Sigmoid colon (tissue), 4 donors: ENCODE data around the gene THOC1.

Experiments used
- EP300 ChIP-seq, 4 donors: sonication (generic); formaldehyde crosslinking; IDR thresholded peaks; one replicate each; pipeline ENCODE4 v1.6.1; 2017; ENCODE audit warnings: antibody characterized with exemption in 4 of 4
- POLR2A ChIP-seq, 2 donors: fragments of 450-650 bp; IDR thresholded peaks; one replicate each; pipeline ENCODE4 v1.6.1; 2016; ENCODE audit warnings: antibody characterized with exemption in 2 of 2, mild to moderate bottlenecking in 2 of 2, moderate library complexity in 2 of 2
- POLR2AphosphoS5 ChIP-seq, 4 donors: sonication (generic); formaldehyde crosslinking; IDR thresholded peaks; one replicate each; pipeline ENCODE4 v1.6.1; 2017; ENCODE audit warnings: antibody characterized with exemption in 4 of 4
- TF ChIP-seq, protein P1 (sequence below), 4 experiments: fragments of 450-650 bp in 3 of 4; fragments of 200-600 bp in 1 of 4; IDR thresholded peaks; one replicate each; pipeline ENCODE4 v1.5.1; 2016 to 2019; ENCODE audit warnings: antibody characterized with exemption in 4 of 4, mild to moderate bottlenecking in 3 of 4, moderate library complexity in 2 of 4

DNA sequence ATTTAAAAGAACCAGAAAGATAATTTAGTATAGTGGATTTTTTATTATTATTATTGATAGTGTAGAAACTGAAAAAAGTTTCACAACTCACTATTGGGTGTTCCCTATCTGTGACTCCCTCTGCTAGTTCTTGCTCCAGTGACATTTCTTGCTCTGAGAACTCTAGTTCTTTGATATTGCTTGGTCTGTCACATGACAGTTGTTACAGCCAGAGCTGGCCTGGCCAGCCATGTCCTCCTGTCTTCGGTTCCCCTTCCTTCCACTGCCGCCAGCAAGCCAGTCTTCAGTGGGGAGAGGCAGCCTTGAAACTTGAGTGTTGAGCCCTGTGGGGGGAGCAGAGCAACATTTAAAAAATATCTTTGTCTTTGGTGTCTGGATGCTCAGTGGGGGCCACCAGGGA, 7.6 kb upstream of the THOC1 start:
- TF ChIP-seq, protein P1, sequence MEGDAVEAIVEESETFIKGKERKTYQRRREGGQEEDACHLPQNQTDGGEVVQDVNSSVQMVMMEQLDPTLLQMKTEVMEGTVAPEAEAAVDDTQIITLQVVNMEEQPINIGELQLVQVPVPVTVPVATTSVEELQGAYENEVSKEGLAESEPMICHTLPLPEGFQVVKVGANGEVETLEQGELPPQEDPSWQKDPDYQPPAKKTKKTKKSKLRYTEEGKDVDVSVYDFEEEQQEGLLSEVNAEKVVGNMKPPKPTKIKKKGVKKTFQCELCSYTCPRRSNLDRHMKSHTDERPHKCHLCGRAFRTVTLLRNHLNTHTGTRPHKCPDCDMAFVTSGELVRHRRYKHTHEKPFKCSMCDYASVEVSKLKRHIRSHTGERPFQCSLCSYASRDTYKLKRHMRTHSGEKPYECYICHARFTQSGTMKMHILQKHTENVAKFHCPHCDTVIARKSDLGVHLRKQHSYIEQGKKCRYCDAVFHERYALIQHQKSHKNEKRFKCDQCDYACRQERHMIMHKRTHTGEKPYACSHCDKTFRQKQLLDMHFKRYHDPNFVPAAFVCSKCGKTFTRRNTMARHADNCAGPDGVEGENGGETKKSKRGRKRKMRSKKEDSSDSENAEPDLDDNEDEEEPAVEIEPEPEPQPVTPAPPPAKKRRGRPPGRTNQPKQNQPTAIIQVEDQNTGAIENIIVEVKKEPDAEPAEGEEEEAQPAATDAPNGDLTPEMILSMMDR (IDR thresholded peaks at IDR 0.05), result no peak
- no peak for TF ChIP-seq EP300 (IDR thresholded peaks at IDR 0.05)
- TF ChIP-seq POLR2A (IDR thresholded peaks at IDR 0.05), result no peak
- TF ChIP-seq POLR2AphosphoS5 (IDR thresholded peaks at IDR 0.05), result no peak
